HG03196 (cell line): ENCODE results near the gene ADGRG1.

Experiments
- ATAC-seq: cut with Tn5 transposase; IDR thresholded peaks from one replicate; pipeline ENCODE4 v1.9.1; 2021; ENCODE audit not compliant: unreplicated experiment

ADGRG1 gene

DNA sequence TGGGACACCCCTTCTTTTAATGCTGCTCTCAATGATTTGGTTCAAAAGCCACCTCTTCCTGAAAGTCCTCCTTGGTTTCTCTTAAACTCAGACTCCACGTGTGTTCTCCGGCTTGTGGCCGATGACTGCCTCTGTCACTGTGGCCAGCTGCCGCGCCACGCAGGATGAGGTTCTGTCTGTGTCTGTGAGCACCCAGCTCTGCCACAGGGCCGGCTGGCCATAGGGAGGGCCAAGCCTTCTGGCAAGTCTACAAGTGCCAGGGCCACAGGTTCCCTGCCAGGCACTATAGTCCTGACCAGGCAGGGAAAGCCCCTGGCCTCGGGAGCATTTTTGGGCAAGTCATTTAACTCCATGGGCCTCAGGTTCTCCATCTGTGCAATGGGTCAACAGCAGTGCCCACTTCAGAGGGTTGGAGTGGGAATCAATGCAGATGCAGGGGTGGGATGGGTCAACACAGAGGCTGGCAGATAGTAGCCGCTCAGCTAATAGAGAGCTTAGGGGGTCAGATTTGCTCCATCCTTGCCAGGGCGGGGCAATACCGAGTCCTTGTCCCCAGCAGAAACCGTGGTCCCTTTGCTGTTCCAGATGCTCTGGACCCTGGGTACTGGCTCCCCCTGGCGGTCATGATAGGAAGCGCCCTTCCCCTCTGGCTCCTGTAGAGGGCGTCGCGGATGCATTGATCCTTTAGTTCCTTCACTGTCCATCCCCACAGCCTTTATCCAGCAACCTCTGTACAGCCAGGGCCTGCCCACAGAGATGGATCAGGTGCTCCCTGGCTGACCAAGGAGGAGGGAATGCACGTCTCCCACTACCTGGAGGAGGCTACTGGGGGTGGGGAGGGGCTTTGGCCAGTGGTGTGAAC, 20.4 kb downstream of the ADGRG1 start:
- ATAC-seq, result no peak

DNA sequence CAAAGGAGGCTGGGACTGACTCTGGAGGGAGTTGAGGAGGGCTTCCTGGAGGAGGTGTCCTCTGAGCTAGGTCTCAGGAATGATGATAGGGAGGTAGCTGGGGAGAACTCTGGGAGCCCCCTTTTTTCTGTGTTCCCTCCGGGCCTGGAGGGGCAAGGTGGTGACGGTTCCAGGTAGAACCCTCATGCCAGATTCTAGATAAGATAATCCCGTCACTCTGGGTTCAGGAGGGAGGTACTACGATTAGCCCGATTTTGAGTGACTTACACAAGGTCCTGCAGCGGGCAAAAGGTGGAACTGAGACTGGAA, 21.0 kb downstream of the ADGRG1 start:
- ATAC-seq, result no peak

DNA sequence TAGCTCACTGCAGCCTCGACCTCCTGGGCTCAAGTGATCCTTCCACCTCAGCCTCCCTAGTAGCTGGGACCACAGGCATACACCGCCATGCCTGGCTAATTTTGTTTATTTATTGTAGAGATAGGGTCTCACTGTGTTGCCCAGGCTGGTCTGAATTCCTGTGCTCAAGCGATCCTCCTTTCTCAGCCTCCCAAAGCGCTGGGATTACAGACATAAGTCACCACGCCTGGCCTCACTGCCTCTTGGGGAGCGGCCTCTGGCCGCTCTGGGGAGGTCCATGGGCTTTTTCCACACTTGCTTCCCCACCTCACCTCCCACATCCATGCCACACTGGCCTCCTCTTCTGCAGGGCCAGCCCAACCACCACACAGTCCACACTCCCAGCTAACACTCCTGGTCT, 21.4 kb downstream of the ADGRG1 start:
- no peak for ATAC-seq

DNA sequence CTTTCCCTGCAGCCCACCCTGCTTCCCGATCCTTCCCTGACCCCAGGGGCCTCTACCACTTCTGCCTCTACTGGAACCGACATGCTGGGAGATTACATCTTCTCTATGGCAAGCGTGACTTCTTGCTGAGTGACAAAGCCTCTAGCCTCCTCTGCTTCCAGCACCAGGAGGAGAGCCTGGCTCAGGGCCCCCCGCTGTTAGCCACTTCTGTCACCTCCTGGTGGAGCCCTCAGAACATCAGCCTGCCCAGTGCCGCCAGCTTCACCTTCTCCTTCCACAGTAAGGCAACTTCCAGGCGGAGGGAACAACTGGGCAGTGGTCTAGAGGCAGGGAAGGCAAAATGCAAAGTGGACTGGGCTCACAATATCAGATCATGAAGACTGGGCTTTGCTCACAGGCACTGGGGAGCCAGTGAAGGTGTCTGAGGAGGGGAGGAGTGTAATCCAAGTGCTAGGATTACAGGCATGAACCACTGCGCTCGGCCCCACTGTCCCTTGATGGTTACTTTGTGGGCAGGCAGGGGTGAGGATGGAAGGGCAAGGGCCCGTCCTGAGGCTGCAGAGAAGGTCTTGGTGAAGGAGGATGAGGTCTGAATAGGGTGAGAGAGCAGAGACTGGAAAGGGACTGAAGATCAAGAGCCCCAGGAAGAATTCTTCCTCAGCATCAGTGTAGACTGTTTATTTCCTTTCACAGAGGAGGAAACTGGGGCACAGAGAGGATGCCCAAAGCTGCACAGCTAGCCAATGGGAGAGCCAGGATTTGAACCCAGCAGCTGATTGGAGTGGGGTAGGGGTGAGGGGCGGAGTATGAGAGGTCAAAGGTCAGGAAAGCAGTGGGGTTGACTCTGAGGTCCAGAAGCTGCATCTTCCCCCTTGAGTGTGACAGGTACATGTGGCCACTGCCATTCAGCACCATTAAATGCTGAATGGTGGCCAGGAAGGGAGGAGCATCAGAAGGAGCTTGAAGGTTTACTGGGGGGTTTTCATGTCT, 23.2 kb downstream of the ADGRG1 start:
- ATAC-seq, result no peak

DNA sequence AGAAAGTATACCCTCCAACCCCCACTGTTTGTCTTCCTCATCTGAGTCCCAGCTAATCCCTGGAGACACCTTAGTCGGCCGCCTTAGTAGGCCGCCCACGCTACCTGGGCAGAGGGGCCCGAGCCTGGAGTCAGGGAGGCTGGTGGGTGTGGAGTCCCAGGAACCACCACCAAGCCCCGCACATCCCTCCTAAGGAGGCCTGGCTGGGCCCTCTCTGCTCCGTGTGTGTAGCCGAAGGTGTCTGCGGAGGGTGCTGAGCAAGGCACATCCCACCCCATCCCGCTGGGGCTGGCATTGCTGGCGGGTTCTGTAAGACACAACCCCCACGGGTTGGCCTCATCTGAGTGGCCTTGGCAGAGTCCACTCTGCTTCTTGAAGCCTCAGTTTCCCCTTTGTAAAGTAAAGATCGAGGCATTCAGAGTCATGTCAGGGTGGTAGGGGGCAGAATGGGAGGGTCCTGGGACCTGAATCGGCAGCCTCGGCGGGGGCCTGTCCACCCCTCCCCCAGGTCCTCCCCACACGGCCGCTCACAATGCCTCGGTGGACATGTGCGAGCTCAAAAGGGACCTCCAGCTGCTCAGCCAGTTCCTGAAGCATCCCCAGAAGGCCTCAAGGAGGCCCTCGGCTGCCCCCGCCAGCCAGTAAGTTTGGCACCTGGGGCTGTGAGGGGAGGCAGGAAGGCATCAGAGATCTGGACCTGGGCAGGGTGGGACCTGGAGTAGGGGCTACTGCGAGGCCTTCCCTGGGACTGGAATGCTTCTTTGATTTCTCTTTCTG, 24.5 kb downstream of the ADGRG1 start:
- ATAC-seq, result no peak

DNA sequence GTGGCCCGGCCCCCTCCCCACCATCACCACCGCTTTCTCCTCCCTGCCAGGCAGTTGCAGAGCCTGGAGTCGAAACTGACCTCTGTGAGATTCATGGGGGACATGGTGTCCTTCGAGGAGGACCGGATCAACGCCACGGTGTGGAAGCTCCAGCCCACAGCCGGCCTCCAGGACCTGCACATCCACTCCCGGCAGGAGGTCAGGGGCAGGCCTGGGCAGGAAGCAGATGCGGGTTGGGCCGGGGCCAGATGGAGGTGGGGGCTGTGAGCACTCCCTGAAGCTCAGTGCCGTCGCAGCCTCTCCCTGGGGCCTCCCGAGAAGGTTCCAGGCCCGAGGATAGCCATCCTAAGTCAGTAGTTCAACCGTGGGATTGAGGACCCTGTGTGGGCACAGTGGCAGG, 25.5 kb downstream of the ADGRG1 start:
- no peak for ATAC-seq

DNA sequence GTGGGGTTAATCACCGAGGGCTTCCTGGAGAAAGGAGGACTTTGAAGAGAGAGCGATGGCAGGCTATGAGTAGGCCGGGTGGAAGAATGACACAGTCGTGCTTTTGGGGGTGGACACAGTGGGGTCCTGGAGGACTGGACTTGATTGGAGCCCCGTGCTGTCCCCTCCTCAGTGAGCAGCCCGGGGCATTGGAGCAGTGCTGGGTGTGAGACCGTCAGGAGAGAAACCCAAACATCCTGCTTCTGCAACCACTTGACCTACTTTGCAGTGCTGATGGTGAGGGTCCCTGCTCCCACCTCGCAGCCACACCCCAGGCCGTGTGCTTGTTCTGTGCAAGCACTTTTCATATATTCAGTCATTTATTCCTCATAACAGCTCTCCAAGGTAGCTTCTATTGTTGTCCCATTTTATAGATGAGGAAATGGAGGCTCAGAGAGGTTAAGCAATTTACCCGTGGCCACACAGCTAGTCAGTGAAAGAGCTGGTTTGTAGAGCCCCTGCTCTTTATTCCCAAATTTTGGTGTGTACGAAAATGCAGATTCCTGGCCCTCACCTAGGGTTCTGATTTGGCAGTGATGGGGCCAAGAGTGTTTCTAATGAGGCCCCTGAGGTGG, 28.0 kb downstream of the ADGRG1 start:
- no peak for ATAC-seq

DNA sequence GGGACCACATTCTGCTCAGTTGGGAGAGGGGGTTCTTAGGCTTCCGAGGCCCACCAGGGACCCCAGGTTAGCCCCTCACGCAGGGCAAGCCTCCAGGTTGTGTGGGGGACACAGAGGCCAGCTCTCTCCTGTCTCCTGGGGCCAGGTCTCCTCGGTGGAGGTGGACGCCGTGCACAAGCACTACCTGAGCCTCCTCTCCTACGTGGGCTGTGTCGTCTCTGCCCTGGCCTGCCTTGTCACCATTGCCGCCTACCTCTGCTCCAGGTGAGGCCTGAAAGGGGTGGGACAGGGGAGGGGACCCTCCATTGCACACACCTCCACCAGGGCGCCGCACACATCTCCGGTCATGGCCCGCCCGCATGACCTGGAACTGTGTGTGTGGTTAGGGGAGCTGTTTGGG, 28.8 kb downstream of the ADGRG1 start:
- no peak for ATAC-seq

DNA sequence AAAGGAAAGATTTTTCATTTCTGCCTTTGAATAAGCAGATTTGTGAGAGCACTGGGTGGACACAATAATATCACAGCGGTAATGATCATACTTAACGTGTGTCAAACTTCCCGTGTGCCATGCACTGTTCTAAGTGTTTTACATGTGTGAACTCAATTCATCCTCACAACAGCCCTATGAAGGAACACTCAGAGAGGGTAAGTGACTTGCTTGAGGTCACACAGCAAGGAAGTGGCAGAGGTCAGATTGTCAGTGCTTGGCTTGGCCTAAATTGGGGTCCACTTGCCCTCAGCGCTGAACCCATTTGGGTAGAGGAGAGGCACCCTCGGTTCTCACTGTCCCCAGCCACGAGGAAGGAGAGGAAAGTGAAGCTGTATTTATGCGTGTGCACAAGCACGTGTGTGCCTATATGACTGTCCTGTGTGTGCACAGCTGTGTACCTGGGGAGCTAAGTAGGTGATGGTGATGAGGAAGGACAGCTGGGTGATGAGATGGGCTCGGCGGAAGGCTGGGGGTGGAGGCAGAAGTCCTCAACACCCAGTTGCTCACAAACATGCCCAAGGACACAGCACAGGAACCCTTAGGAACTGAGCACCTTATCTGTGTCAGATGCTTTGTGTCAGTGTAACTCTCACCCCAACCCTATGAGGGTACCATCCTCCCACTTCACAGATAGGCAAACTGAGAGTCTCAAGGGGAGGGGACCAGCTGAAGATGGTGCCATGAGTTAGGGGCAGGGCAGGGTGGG, 29.9 kb downstream of the ADGRG1 start:
- ATAC-seq, result no peak

DNA sequence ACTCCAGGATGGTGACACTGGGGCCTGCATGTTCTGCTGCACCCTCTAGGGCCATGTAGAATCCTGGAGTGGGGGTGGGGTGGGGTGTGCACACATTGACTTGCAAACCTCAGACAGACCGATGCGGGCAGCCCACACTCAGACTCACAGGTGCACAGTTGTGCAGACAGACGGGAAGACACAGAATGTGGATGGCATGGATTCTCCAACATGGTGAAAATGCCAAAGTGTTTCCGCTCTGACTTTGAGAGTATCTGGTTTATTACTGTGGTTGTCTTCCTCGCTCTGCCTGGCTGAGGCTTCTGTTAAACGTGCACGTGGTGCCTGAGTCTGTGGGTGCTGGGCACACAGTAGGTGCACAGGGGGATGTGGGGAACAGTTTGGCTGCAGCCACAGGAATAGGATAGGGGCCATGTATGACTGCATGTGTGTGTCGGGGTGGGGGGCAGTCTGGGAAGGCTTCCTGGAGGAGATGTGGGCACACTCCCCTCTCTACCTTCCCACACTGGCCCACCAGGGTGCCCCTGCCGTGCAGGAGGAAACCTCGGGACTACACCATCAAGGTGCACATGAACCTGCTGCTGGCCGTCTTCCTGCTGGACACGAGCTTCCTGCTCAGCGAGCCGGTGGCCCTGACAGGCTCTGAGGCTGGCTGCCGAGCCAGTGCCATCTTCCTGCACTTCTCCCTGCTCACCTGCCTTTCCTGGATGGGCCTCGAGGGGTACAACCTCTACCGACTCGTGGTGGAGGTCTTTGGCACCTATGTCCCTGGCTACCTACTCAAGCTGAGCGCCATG, 30.6 kb downstream of the ADGRG1 start:
- no peak for ATAC-seq

DNA sequence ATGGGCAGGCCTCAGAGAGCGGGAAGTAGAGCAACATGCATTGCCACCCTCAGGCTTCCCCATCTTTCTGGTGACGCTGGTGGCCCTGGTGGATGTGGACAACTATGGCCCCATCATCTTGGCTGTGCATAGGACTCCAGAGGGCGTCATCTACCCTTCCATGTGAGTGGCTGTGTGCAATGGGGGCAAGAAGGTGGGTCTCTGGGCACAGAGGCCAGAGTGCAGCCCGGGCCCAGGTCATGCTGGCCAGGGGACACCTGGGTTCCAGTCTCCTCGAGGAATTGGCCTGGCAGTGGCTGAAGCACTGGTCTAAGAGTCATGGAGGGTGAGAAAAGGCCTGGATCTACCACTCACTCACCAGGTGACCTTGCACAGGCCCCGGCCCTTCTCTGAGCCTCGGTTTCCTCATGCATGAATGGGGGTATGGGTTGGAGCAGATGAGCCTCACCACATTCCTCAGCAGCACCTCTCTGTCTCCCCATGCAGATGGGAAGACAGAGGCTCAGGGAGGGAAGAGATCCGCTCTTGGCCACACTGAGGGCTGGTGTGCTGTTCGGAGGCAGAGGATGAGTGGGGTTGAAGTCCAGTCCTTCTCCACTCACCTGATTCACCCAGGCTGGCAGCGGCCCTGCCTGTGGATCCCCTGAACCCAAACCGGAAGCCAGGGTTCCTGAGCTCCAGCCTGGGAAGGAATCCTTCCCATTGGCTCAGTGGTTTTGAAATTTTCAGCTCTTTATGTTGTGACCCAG, 32.5 kb downstream of the ADGRG1 start:
- ATAC-seq, result no peak

DNA sequence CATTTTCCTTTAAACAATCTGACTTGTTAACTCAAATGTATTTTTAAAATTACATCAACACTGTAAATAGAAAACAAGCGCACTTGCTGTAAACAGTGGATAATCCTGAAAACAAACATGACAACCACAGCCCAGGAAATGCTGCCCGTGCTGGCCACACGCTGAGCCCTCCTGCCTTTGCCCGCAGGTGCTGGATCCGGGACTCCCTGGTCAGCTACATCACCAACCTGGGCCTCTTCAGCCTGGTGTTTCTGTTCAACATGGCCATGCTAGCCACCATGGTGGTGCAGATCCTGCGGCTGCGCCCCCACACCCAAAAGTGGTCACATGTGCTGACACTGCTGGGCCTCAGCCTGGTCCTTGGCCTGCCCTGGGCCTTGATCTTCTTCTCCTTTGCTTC, 33.1 kb downstream of the ADGRG1 start:
- ATAC-seq, result no peak

DNA sequence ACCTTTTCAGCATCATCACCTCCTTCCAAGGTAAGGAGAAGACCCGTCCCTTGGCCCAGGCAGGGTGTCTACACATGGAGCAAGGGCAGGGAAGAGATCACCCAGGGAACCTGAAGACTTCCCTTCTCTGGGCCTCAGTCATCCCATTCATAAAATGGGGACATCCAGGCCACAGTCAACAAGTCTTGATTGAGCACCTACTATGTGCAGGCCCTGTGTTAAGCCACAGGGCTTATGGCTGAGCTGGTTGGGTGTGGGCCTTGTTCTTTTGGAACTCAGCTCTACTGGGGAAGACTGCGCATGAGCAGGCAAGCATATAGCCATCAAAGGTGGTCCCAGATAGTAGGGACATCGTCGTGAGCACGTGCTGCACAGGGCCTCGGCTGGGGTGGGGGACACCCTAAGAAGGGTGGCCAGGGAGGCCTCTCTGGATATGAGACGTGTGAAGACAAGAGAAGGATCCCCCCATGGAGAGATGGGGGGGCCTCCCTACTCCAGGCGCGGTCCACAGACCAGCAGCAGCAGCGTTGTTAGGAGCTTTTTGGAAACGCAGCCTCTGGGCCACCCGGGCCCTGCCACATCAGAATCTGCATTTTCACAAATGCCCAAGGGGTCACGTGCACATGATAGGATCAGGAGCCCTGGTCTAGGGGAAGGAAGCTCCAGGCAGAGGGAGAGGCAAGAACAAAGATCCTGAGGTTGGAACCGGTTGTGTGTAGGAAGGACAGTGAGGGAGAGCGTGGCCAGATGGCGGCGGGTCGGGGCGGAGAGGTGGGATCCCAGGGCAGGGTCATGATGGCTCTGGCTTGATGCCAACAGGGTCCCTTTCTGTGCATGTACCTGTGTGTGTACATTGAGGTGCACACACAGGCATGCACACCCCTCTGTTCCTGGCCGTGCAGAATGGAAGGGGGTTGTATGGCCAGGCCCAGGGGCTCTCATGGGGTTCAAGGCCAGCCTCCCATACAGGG, 33.8 kb downstream of the ADGRG1 start:
- ATAC-seq, result no peak

DNA sequence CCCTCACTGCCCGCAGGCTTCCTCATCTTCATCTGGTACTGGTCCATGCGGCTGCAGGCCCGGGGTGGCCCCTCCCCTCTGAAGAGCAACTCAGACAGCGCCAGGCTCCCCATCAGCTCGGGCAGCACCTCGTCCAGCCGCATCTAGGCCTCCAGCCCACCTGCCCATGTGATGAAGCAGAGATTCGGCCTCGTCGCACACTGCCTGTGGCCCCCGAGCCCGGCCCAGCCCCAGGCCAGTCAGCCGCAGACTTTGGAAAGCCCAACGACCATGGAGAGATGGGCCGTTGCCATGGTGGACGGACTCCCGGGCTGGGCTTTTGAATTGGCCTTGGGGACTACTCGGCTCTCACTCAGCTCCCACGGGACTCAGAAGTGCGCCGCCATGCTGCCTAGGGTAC, 35.0 kb downstream of the ADGRG1 start:
- ATAC-seq, result no peak

DNA sequence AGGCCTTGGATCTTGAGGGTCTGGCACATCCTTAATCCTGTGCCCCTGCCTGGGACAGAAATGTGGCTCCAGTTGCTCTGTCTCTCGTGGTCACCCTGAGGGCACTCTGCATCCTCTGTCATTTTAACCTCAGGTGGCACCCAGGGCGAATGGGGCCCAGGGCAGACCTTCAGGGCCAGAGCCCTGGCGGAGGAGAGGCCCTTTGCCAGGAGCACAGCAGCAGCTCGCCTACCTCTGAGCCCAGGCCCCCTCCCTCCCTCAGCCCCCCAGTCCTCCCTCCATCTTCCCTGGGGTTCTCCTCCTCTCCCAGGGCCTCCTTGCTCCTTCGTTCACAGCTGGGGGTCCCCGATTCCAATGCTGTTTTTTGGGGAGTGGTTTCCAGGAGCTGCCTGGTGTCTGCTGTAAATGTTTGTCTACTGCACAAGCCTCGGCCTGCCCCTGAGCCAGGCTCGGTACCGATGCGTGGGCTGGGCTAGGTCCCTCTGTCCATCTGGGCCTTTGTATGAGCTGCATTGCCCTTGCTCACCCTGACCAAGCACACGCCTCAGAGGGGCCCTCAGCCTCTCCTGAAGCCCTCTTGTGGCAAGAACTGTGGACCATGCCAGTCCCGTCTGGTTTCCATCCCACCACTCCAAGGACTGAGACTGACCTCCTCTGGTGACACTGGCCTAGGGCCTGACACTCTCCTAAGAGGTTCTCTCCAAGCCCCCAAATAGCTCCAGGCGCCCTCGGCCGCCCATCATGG, 35.7 kb downstream of the ADGRG1 start:
- no peak for ATAC-seq

DNA sequence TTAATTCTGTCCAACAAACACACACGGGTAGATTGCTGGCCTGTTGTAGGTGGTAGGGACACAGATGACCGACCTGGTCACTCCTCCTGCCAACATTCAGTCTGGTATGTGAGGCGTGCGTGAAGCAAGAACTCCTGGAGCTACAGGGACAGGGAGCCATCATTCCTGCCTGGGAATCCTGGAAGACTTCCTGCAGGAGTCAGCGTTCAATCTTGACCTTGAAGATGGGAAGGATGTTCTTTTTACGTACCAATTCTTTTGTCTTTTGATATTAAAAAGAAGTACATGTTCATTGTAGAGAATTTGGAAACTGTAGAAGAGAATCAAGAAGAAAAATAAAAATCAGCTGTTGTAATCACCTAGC, 36.2 kb downstream of the ADGRG1 start:
- ATAC-seq, result no peak

DNA sequence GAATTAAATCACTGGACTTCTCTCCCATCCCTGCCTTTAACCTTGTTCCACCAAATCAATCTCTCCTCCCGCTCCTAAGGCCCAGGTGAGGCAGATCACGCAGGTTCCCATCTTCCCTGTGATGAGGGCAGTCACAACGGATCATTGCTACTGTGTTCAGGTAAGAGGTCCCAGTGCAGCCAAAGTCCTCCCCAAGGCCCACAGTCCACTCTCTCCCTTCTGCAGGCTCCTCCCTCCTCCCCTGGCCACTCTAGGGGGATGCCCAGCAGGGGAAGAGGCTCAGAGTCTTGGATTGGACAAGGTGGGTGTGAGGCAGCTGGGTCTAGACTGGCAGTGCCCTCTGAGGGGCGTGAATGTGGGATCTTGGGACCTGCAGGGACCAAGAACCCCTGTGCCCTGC, 37.1 kb downstream of the ADGRG1 start:
- ATAC-seq, result no peak
